HCT116 (cell line): Measurements from ENCODE around the gene FLT3LG. TPM values are rescaled to one million over a fixed set of nuclear protein-coding genes. Genes with fewer than 3 reads are reported as not detected.

ENCODE experiments used
- ATAC-seq: fragments of 200-7000 bp; cut with Tn5 transposase; 2 replicates; pipeline ENCODE4 v1.9.1; 2020; ENCODE audit warnings: mild to moderate bottlenecking, moderate library complexity
- BruUV-seq: library from RNA; stranded (reverse); fragments of 400-500 nt; replicated peaks from 2 replicates; lab custom pipeline; 2021; lab: Mats Ljungman, UMichigan
- CTCF ChIA-PET: fragments of 300-600 bp; sonication (Branson Sonifier 250); formaldehyde crosslinking; loops from one replicate; lab custom pipeline; 2021; ENCODE audit warnings: antibody characterized with exemption; lab: Charles Lee
- POLR2A ChIA-PET: fragments of 300-600, 350-600 bp; sonication (Branson Sonifier 250); formaldehyde crosslinking; loops from one replicate; lab custom pipeline; 2021; ENCODE audit warnings: antibody characterized with exemption; lab: Charles Lee
- RAD21 ChIA-PET, 2 experiments: fragments of 300-600 bp; sonication (Branson Sonifier 250); formaldehyde crosslinking; loops; one replicate each; lab custom pipeline; 2023; ENCODE audit warnings: low total read pairs in 2 of 2; ENCODE audit not compliant: uncharacterized antibody in 2 of 2, unreplicated experiment in 2 of 2, low non-redundant PET in 1 of 2; lab: Charles Lee
- DNase-seq: peaks from one replicate; pipeline ENCODE4 v3.0.0-alpha.2; 2010; ENCODE audit warnings: low read depth, low spot score
- H2AFZ ChIP-seq: fragments of 200-600 bp; shearing (Covaris generic), sonication (generic); 2 replicates; pipeline ENCODE4 v1.6.1; 2017; ENCODE audit warnings: low read depth, mixed run types, mixed read lengths, antibody characterized with exemption, low read length; ENCODE audit not compliant: poor library complexity, severe bottlenecking
- H3K27ac ChIP-seq: 2 replicates; pipeline ENCODE4 v1.5.1; 2012; ENCODE audit warnings: low read depth, low read length
- H3K27me3 ChIP-seq: fragments of 200-600 bp; sonication (generic); 2 replicates; pipeline ENCODE4 v1.6.1; 2016; ENCODE audit warnings: mixed run types, low read length, mixed read lengths; ENCODE audit not compliant: insufficient read depth
- H3K36me3 ChIP-seq, 2 experiments: fragments of 200-500 bp in 1 of 2; fragments of 200-600 bp in 1 of 2; sonication (Bioruptor generic) in 1 of 2; sonication (generic) in 1 of 2; 2 replicates each; pipeline versions ENCODE4 v1.5.1 to v1.6.1; 2014 to 2016; ENCODE audit warnings: low read length in 2 of 2, inconsistent platforms in 1 of 2, mixed read lengths in 1 of 2, mixed run types in 1 of 2; ENCODE audit not compliant: insufficient read depth in 2 of 2, control insufficient read depth in 1 of 2
- H3K4me1 ChIP-seq, 2 experiments: fragments of 200-600 bp in 1 of 2; sonication (generic) in 1 of 2; 2 replicates each; pipeline versions ENCODE4 v1.5.1 to v1.6.1; 2012 to 2017; ENCODE audit warnings: low read length in 2 of 2, inconsistent platforms in 1 of 2, mild to moderate bottlenecking in 1 of 2, mixed read lengths in 1 of 2, mixed run types in 1 of 2, moderate library complexity in 1 of 2; ENCODE audit not compliant: insufficient read depth in 2 of 2, control insufficient read depth in 1 of 2
- H3K4me2 ChIP-seq: fragments of 200-600 bp; sonication (generic); 2 replicates; pipeline ENCODE4 v1.6.1; 2017; ENCODE audit warnings: mixed run types, low read length, mixed read lengths
- H3K4me3 ChIP-seq, 2 experiments: fragments of 200-600 bp in 1 of 2; sonication (generic) in 1 of 2; replicated peaks in 1 of 2; 2 replicates each; pipeline ENCODE4 v1.5.1; 2011 to 2016; ENCODE audit warnings: low read length in 2 of 2, control low read depth in 1 of 2, low read depth in 1 of 2, mild to moderate bottlenecking in 1 of 2, mixed read lengths in 1 of 2, mixed run types in 1 of 2
- H3K79me2 ChIP-seq: fragments of 200-600 bp; sonication (generic); 2 replicates; pipeline ENCODE4 v1.6.1; 2017; ENCODE audit warnings: mild to moderate bottlenecking, mixed run types, low read length, moderate library complexity, mixed read lengths; ENCODE audit not compliant: insufficient read depth
- H3K9ac ChIP-seq: fragments of 200-600 bp; sonication (generic); 2 replicates; pipeline ENCODE4 v1.6.1; 2016; ENCODE audit warnings: low read length, mixed read lengths
- H3K9me2 ChIP-seq: fragments of 200-600 bp; sonication (generic), shearing (Covaris generic); 2 replicates; pipeline ENCODE4 v1.6.1; 2017; ENCODE audit warnings: mixed run types, mild to moderate bottlenecking, moderate library complexity; ENCODE audit not compliant: insufficient read depth
- H3K9me3 ChIP-seq, 2 experiments: fragments of 200-500 bp in 1 of 2; fragments of 200-600 bp in 1 of 2; sonication (Bioruptor generic) in 1 of 2; sonication (generic) in 1 of 2; 2 replicates each; pipeline ENCODE4 v1.6.1; 2014 to 2017; ENCODE audit warnings: low read length in 2 of 2, mixed read lengths in 2 of 2, inconsistent platforms in 1 of 2, low read depth in 1 of 2, mild to moderate bottlenecking in 1 of 2, mixed run types in 1 of 2, moderate library complexity in 1 of 2; ENCODE audit not compliant: control insufficient read depth in 1 of 2, insufficient read depth in 1 of 2
- H4K20me1 ChIP-seq: fragments of 200-600 bp; sonication (generic), shearing (Covaris generic); 2 replicates; pipeline ENCODE4 v1.6.1; 2017; ENCODE audit warnings: mixed run types, mild to moderate bottlenecking, moderate library complexity; ENCODE audit not compliant: insufficient read depth
- CBX3 ChIP-seq: IDR thresholded peaks from 2 replicates; pipeline ENCODE4 v1.6.1; 2012; ENCODE audit warnings: low read depth
- CEBPB ChIP-seq: IDR thresholded peaks from 2 replicates; pipeline ENCODE4 v1.6.1; 2012; ENCODE audit warnings: low read depth
- CTCF ChIP-seq, 3 experiments: fragments of 200-600 bp in 1 of 3; sonication (generic) in 1 of 3; IDR thresholded peaks in 2 of 3; conservative IDR thresholded peaks in 1 of 3; 2 replicates each; pipeline ENCODE4 v1.5.1; 2012 to 2017; ENCODE audit warnings: low read depth in 2 of 3, low read length in 2 of 3, antibody characterized with exemption in 1 of 3, borderline replicate concordance in 1 of 3, control low read depth in 1 of 3, mild to moderate bottlenecking in 1 of 3, mixed read lengths in 1 of 3, mixed run types in 1 of 3, moderate library complexity in 1 of 3; ENCODE audit not compliant: insufficient read depth in 1 of 3
- ELF1 ChIP-seq: IDR thresholded peaks from 2 replicates; pipeline ENCODE4 v1.6.1; 2012; ENCODE audit warnings: low read depth, borderline replicate concordance
- EZH2 ChIP-seq: fragments of 200-600 bp; sonication (generic); IDR thresholded peaks from 2 replicates; pipeline ENCODE4 v1.6.1; 2017; ENCODE audit warnings: antibody characterized with exemption, mixed run types
- FOSL1 ChIP-seq: IDR thresholded peaks from 2 replicates; pipeline ENCODE4 v1.6.1; 2012; ENCODE audit warnings: low read depth
- MAX ChIP-seq: IDR thresholded peaks from 2 replicates; pipeline ENCODE4 v1.6.1; 2012
- POLR2AphosphoS5 ChIP-seq: IDR thresholded peaks from 2 replicates; pipeline ENCODE4 v1.6.1; 2011; ENCODE audit warnings: mild to moderate bottlenecking, low read depth, low read length, moderate library complexity
- SIN3A ChIP-seq: IDR thresholded peaks from 2 replicates; pipeline ENCODE4 v1.6.1; 2012; ENCODE audit warnings: low read depth
- SP1 ChIP-seq: IDR thresholded peaks from 2 replicates; pipeline ENCODE4 v1.6.1; 2012; ENCODE audit warnings: low read depth
- TCF7L2 ChIP-seq: IDR thresholded peaks from 2 replicates; pipeline ENCODE4 v1.7.0; 2011; ENCODE audit warnings: borderline replicate concordance, inconsistent platforms; ENCODE audit not compliant: insufficient read depth, insufficient read length; ENCODE audit errors: extremely low read depth
- ZFX ChIP-seq: fragments of 450-650 bp; IDR thresholded peaks from 2 replicates; pipeline ENCODE4 v1.6.1; 2017
- intact Hi-C: fragments of 100-400 bp; cut with micrococcal nuclease; formaldehyde crosslinking; loops from 2 replicates; pipeline ENCODE4 v1.10.0; 2022
- total RNA-seq: library from RNA; stranded (reverse); gene quantifications from one replicate; pipeline ENCODE4 v1.2.1, GENCODE V29; 2021; ENCODE audit not compliant: unreplicated experiment

The FLT3LG gene
- total RNA-seq, 1 experiment from 2014 or later, result 3.8 TPM

GRCh38 chr19:49491804-49492572 is 18.0 kb downstream of the FLT3LG start:
- intact Hi-C loops, result no loop called here
- Histone ChIP-seq H3K36me3 (peaks cover 21 to 51% of the 10 kb centered on the region in 2 experiments), H3K9me3 (no peaks in the 10 kb centered on the region), H3K4me2 (peak overlapping the region; percentile 29; the same call in 1 of the 2 replicates), H4K20me1 (peaks cover 19% of the 10 kb centered on the region; the same call in 1 of the 2 replicates), H3K9ac (peak overlapping the region; percentile 100; the same call in 1 of the 2 replicates), H3K4me1 (peaks cover 14 to 64% of the 10 kb centered on the region in 2 experiments), H3K27ac (peak overlapping the region; percentile 86), H3K79me2 (peaks cover 51% of the 10 kb centered on the region), H2AFZ (no peak overlapping the region), H3K4me3 (no peak overlapping the region), H3K27me3 (no peaks in the 10 kb centered on the region), H3K9me2 (no peaks in the 10 kb centered on the region)
- ATAC-seq, result no peak
- CTCF ChIA-PET, result interaction anchor here (1.0 to 1.4 kb wide), 3 partner anchors 18 to 55 kb away, joined by 3 to 5 read pairs (median 3); partner anchors contain the start of gene FLT3LG
- TSS peak; percentile 3 for BruUV-seq
- TF ChIP-seq SIN3A (0 out of 2 replicates have a peak, but pooled peaks have one; percentile 19), CBX3 (no peak), MAX (0 out of 2 replicates have a peak, but pooled peaks have one; percentile 2)
- no peak for DNase-seq
- RAD21 ChIA-PET, result no interaction called here
- POLR2A ChIA-PET, result interaction anchor here (1.2 to 2.5 kb wide), 6 partner anchors 16 to 130 kb away, joined by 3 to 7 read pairs (median 4); partner anchors contain the start of genes ALDH16A1, FLT3LG, PIH1D1 and TEAD2

GRCh38 chr19:49492573-49493405 is 18.8 kb downstream of the FLT3LG start:
- Histone ChIP-seq H3K9me3 (no peaks in the 10 kb centered on the region), H3K4me1 (peaks cover 19 to 70% of the 10 kb centered on the region in 2 experiments), H3K9me2 (no peaks in the 10 kb centered on the region), H3K4me2 (peak overlapping the region; percentile 29), H4K20me1 (peaks cover 20% of the 10 kb centered on the region; the same call in 1 of the 2 replicates), H3K36me3 (peaks cover 23 to 56% of the 10 kb centered on the region in 2 experiments), H2AFZ (no peak overlapping the region), H3K27ac (peak overlapping the region; percentile 86), H3K27me3 (no peaks in the 10 kb centered on the region), H3K9ac (peak overlapping the region; percentile 100; the same call in 1 of the 2 replicates), H3K79me2 (peaks cover 54% of the 10 kb centered on the region), H3K4me3 (no peak overlapping the region)
- ATAC-seq (peak; percentile 13), DNase-seq (no peak)
- BruUV-seq, result no TSS peak
- RAD21 ChIA-PET, result no interaction called here
- POLR2A ChIA-PET, result interaction anchor here (1.2 to 2.5 kb wide), 6 partner anchors 17 to 131 kb away, joined by 3 to 7 read pairs (median 4); partner anchors contain the start of genes ALDH16A1, FLT3LG, PIH1D1 and TEAD2
- CTCF ChIA-PET, result interaction anchor here (1.0 to 1.4 kb wide), 3 partner anchors 19 to 54 kb away, joined by 3 to 5 read pairs (median 3); partner anchors contain the start of gene FLT3LG
- intact Hi-C loops, result no loop called here
- TF ChIP-seq TCF7L2 (no peak), ZFX (no peak), CTCF (IDR thresholded peaks at IDR 0.05 in 2 of 3, conservative IDR thresholded peaks at IDR 0.05 in 1 of 3; ENCODE audit: borderline replicate concordance in 1 of 3, insufficient read depth in 1 of 3, low read depth in 2 of 3, low read length in 2 of 3) (no peak), CEBPB (peak; percentile 56), EZH2 (no peak), FOSL1 (no peak; the same call in 1 of the 2 replicates), SIN3A (peak; percentile 33), POLR2AphosphoS5 (peak; percentile 85), ELF1 (no peak; the same call in 1 of the 2 replicates), SP1 (peak; percentile 43)
